Activated naive CD4-positive, alpha-beta T cell treated with anti-CD3 and anti-CD28 coated beads, Interleukin-2, amount 10 ng/mL, durations not matched to agents 5 hours and 36 hours (primary cell): ENCODE measurements around the gene DTYMK. TPM values are rescaled to one million over a fixed set of nuclear protein-coding genes. Genes with fewer than 3 reads are reported as not detected.

Source experiments
- total RNA-seq, 2 experiments: library from RNA; stranded (reverse); gene quantifications; one replicate each; pipeline ENCODE4 v1.2.3, GENCODE V29; 2021

The DTYMK gene, protein sequence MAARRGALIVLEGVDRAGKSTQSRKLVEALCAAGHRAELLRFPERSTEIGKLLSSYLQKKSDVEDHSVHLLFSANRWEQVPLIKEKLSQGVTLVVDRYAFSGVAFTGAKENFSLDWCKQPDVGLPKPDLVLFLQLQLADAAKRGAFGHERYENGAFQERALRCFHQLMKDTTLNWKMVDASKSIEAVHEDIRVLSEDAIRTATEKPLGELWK
- 10 to 100 TPM; 47.9 to 52.4 TPM for total RNA-seq

DNA sequence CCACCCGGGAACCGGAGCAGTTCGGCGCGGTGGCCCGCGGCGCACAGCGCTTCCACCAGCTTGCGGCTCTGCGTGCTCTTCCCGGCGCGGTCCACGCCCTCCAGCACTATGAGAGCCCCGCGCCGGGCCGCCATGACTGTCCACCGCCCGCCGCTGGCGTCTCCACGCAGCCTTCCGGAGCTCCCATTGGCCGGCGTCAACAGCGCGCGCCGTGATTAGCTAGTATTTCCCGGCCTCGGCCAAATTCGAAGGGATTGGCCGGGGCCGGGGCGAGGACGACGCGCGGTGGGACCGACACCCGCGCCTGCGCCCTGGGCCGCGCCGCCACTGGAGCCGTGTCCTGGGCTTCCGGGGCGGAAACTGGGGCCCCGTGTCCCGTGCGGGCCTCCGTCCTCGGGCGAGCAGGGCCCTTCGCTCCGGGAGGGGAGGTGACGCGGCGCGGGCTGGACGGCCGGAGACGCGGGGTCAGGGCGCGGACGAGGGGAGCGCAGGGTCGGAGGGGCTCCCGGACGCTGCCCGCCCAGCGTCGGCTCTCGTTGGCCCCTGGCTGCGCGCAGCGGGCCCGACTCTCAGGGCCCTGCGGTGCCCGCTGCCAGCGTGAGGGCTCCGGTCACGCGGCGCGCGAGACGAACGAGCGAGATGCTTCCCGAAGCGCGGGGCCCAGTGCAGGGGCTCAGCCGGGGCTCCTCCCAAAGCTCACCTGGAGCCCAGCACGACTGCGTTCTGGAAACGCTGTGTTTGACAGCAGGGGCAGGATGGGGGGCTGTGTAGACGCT lies at the start of gene DTYMK:
DTYMK (minus strand) TSS at position 166 of the 776 bp plus-strand sequence; CDS start at position 134, 32 bp downstream.

GRCh38 chr2:241734467-241735208 lies 48.0 kb upstream of the DTYMK start, which contains the start of gene D2HGDH:
Gene D2HGDH, plus strand, starts transcription at chr2:241734630. Its CDS starts 595 bp downstream, at chr2:241735225.

GRCh38 chr2:241701399-241702154 lies 15.0 kb upstream of the DTYMK start, which contains the start of gene ING5:
Gene ING5, plus strand, starts transcription at chr2:241702039. Its CDS starts 27 bp downstream, at chr2:241702066.

GRCh38 chr2:241637018-241637794 lies 49.4 kb downstream of the DTYMK start, which contains the start of the genes ATG4B and THAP4:
Gene ATG4B, plus strand, starts transcription at chr2:241637693. Its CDS starts 22 bp downstream, at chr2:241637715.
Gene THAP4, minus strand, starts transcription at chr2:241637158. Its CDS starts 141 bp downstream, at chr2:241637017.

Other genes starting within 250 kb of the DTYMK start
- 100 to 1,000 TPM; 120 to 128 TPM for gene STK25, start 178.2 kb downstream of the DTYMK start, total RNA-seq
- gene BOK, start 128.1 kb downstream of the DTYMK start, total RNA-seq: under 1 TPM; 0.18 to 0.19 TPM
- 10 to 100 TPM; 36.6 to 38.0 TPM for gene THAP4, start 49.7 kb downstream of the DTYMK start, total RNA-seq
- gene ATG4B, start 49.1 kb downstream of the DTYMK start, total RNA-seq: 10 to 100 TPM; 81.3 to 81.5 TPM
- gene ING5, start 15.2 kb upstream of the DTYMK start, total RNA-seq: 10 to 100 TPM; 38.8 TPM
- gene D2HGDH, start 47.8 kb upstream of the DTYMK start, total RNA-seq: 10 to 100 TPM; 29.0 to 30.0 TPM
- under 1 TPM in 1 of 2 experiments, not detected in 1; 0.20 TPM for gene GAL3ST2, start 90.0 kb upstream of the DTYMK start, total RNA-seq
- gene NEU4, start 122.4 kb upstream of the DTYMK start, total RNA-seq: under 1 TPM in 1 of 2 experiments, not detected in 1; 0.19 TPM
- 1 to 10 TPM; 1.5 to 2.2 TPM for gene PDCD1, start 172.1 kb upstream of the DTYMK start, total RNA-seq
- not detected for gene RTP5, start 182.9 kb upstream of the DTYMK start, total RNA-seq